ENCODE measurements around the gene METTL16.

Gene METTL16

GRCh38 chr17:2406271-2406902 lies 105.3 kb downstream of the METTL16 start:
- no peak for DNase-seq (ENCODE audit: low read depth)
- no peak for TF ChIP-seq CTCF (IDR thresholded peaks at IDR 0.05; ENCODE audit: control insufficient read depth, extremely low read depth, insufficient read depth)
- H3K4me3 ChIP-seq (ENCODE audit: low read depth, low read length): no peak overlapping the region

GRCh38 chr17:2405247-2405926 lies 106.3 kb downstream of the METTL16 start:
- no peak for DNase-seq (ENCODE audit: low read depth)
- H3K4me3 ChIP-seq (ENCODE audit: low read depth, low read length): no peak overlapping the region
- TF ChIP-seq CTCF (IDR thresholded peaks at IDR 0.05; ENCODE audit: control insufficient read depth, extremely low read depth, insufficient read depth): no peak

- TF ChIP-seq CTCF (IDR thresholded peaks at IDR 0.05; ENCODE audit: control insufficient read depth, extremely low read depth, insufficient read depth): no peak
- DNase-seq (ENCODE audit: low read depth): no peak
- no peak overlapping the region for H3K4me3 ChIP-seq (ENCODE audit: low read depth, low read length)
These were observed 108.6 kb downstream of the METTL16 start for GRCh38 chr17:2403044-2403443.

- DNase-seq (ENCODE audit: low read depth): no peak
- TF ChIP-seq CTCF (IDR thresholded peaks at IDR 0.05; ENCODE audit: control insufficient read depth, extremely low read depth, insufficient read depth): no peak
- peak overlapping the region; percentile 98 for H3K4me3 ChIP-seq (ENCODE audit: low read depth, low read length)
These were observed 109.1 kb downstream of the METTL16 start for GRCh38 chr17:2402544-2402943.

GRCh38 chr17:2401426-2402221 lies 110.1 kb downstream of the METTL16 start:
- DNase-seq (ENCODE audit: low read depth): peak; percentile 98
- peak overlapping the region; percentile 98 for H3K4me3 ChIP-seq (ENCODE audit: low read depth, low read length)
- TF ChIP-seq CTCF (IDR thresholded peaks at IDR 0.05; ENCODE audit: control insufficient read depth, extremely low read depth, insufficient read depth): no peak

GRCh38 chr17:2400877-2401425 lies 110.7 kb downstream of the METTL16 start, which contains the start of gene MNT:
TSS of gene MNT (minus strand) at chr17:2401060. CDS start at chr17:2400712, 348 bp downstream.
- TF ChIP-seq CTCF (IDR thresholded peaks at IDR 0.05; ENCODE audit: control insufficient read depth, extremely low read depth, insufficient read depth): no peak
- no peak for DNase-seq (ENCODE audit: low read depth)
- peak within 1 kb of the TSS; percentile 98 for H3K4me3 ChIP-seq (ENCODE audit: low read depth, low read length)

Data from LNCaP clone FGC (cell line).